H1 (cell line): ENCODE results near the gene DCLK1. TPM values are rescaled to one million over a fixed set of nuclear protein-coding genes. Genes with fewer than 3 reads are reported as not detected.

ENCODE experiments used
- CTCF ChIA-PET: fragments of 300-600 bp; sonication (Branson Sonifier 250); formaldehyde crosslinking; loops from one replicate; lab custom pipeline; 2021; ENCODE audit not compliant: partially characterized antibody; lab: Charles Lee
- POLR2A ChIA-PET: fragments of 300-600 bp; sonication (Branson Sonifier 250); formaldehyde crosslinking; loops from one replicate; lab custom pipeline; 2021; ENCODE audit warnings: inconsistent platforms; ENCODE audit not compliant: partially characterized antibody; lab: Charles Lee
- DNase-seq, 2 experiments: peaks; one replicate each; pipeline versions ENCODE4 v3.0.0 to v3.0.0-alpha.2; 2010 to 2022; ENCODE audit warnings: low spot score in 2 of 2, low read depth in 1 of 2, mixed read lengths in 1 of 2
- FAIRE-seq: peaks from 2 replicates; lab custom pipeline; 2011; peaks lifted over from hg19 to GRCh38; lab: Jason Lieb, UNC
- H2AFZ ChIP-seq: 2 replicates; pipeline ENCODE4 v1.8.1; 2012; ENCODE audit warnings: low read length, inconsistent platforms
- H2AK5ac ChIP-seq: 2 replicates; pipeline ENCODE4 v1.6.1; 2013; ENCODE audit warnings: low read depth, low read length
- H2BK120ac ChIP-seq: replicated peaks from 2 replicates; pipeline ENCODE3; 2013; ENCODE audit warnings: low read depth, low read length, inconsistent platforms
- H2BK12ac ChIP-seq: 2 replicates; pipeline ENCODE4 v1.6.1; 2013; ENCODE audit warnings: low read depth, low read length
- H2BK15ac ChIP-seq: 2 replicates; pipeline ENCODE4 v1.6.1; 2013; ENCODE audit warnings: low read length
- H2BK20ac ChIP-seq: 2 replicates; pipeline ENCODE4 v1.6.1; 2013; ENCODE audit warnings: low read length
- H2BK5ac ChIP-seq: 2 replicates; pipeline ENCODE4 v1.6.1; 2013; ENCODE audit warnings: low read depth, low read length
- H3K14ac ChIP-seq: 2 replicates; pipeline ENCODE4 v1.6.1; 2013; ENCODE audit warnings: inconsistent platforms; ENCODE audit not compliant: insufficient read length
- H3K18ac ChIP-seq: 2 replicates; pipeline ENCODE4 v1.6.1; 2013; ENCODE audit warnings: low read length; ENCODE audit errors: extremely low read depth
- H3K23ac ChIP-seq: 2 replicates; pipeline ENCODE4 v1.6.1; 2013; ENCODE audit warnings: inconsistent platforms; ENCODE audit not compliant: insufficient read length
- H3K23me2 ChIP-seq: 2 replicates; pipeline ENCODE4 v1.6.1; 2013; ENCODE audit warnings: low read depth, low read length
- H3K27ac ChIP-seq: 2 replicates; pipeline ENCODE4 v1.6.1; 2011; ENCODE audit warnings: low read depth, low read length, inconsistent platforms
- H3K27me3 ChIP-seq, 4 experiments: replicated peaks in 1 of 4; 1 replicate in 1 of 4; 2 replicates in 3 of 4; pipeline versions ENCODE4 v1.6.1 to v1.8.1; 2011 to 2013; ENCODE audit warnings: low read length in 3 of 4, mild to moderate bottlenecking in 3 of 4, inconsistent platforms in 2 of 4, mixed read lengths in 2 of 4, moderate library complexity in 1 of 4; ENCODE audit not compliant: control insufficient read depth in 3 of 4, insufficient read depth in 3 of 4; ENCODE audit errors: extremely low read depth in 1 of 4
- H3K36me3 ChIP-seq, 4 experiments: 2 replicates each; pipeline versions ENCODE4 v1.6.1 to v1.8.1; 2011 to 2013; ENCODE audit warnings: mild to moderate bottlenecking in 4 of 4, low read length in 3 of 4, moderate library complexity in 2 of 4, control low read depth in 1 of 4, inconsistent platforms in 1 of 4; ENCODE audit not compliant: insufficient read depth in 4 of 4, control insufficient read depth in 2 of 4
- H3K4ac ChIP-seq: replicated peaks from 2 replicates; pipeline ENCODE3; 2013; ENCODE audit warnings: low read length, low read depth, mixed read lengths, inconsistent platforms; ENCODE audit not compliant: insufficient read length
- H3K4me1 ChIP-seq, 4 experiments: replicated peaks in 1 of 4; 1 replicate in 1 of 4; 2 replicates in 3 of 4; pipeline versions ENCODE4 v1.6.1 to v1.8.1; 2011 to 2013; ENCODE audit warnings: low read length in 3 of 4, inconsistent platforms in 2 of 4, mixed read lengths in 1 of 4; ENCODE audit not compliant: insufficient read depth in 4 of 4, control insufficient read depth in 3 of 4
- H3K4me2 ChIP-seq, 2 experiments: 2 replicates each; pipeline versions ENCODE4 v1.6.1 to v1.8.1; 2011 to 2013; ENCODE audit warnings: low read depth in 2 of 2, low read length in 2 of 2, control low read depth in 1 of 2, inconsistent platforms in 1 of 2, mild to moderate bottlenecking in 1 of 2; ENCODE audit not compliant: insufficient read depth in 1 of 2
- H3K4me3 ChIP-seq, 4 experiments: fragments of 200-600, 300-600 bp in 1 of 4; sonication (generic), shearing (Covaris generic), sonication (Bioruptor Twin) in 1 of 4; 2 replicates each; pipeline versions ENCODE4 v1.5.1 to v1.8.1; 2011 to 2016; ENCODE audit warnings: low read length in 4 of 4, low read depth in 3 of 4, control low read depth in 2 of 4, inconsistent platforms in 2 of 4, mild to moderate bottlenecking in 2 of 4, mixed read lengths in 1 of 4, moderate library complexity in 1 of 4; ENCODE audit not compliant: insufficient read depth in 2 of 4; ENCODE audit errors: extremely low read depth in 1 of 4
- H3K56ac ChIP-seq: replicated peaks from 2 replicates; pipeline ENCODE3; 2013; ENCODE audit warnings: low read depth, mild to moderate bottlenecking, mixed read lengths, low read length, inconsistent platforms; ENCODE audit not compliant: insufficient read length
- H3K79me1 ChIP-seq: 2 replicates; pipeline ENCODE4 v1.6.1; 2013; ENCODE audit warnings: low read depth, low read length, control low read depth
- H3K79me2 ChIP-seq, 2 experiments: 2 replicates each; pipeline versions ENCODE4 v1.6.1 to v1.8.1; 2012 to 2013; ENCODE audit warnings: low read length in 2 of 2, mild to moderate bottlenecking in 2 of 2, inconsistent platforms in 1 of 2; ENCODE audit not compliant: insufficient read depth in 2 of 2, control insufficient read depth in 1 of 2
- H3K9ac ChIP-seq, 4 experiments: replicated peaks in 1 of 4; 1 replicate in 1 of 4; 2 replicates in 3 of 4; pipeline versions ENCODE4 v1.6.1 to v1.8.1; 2011 to 2013; ENCODE audit warnings: low read depth in 3 of 4, low read length in 3 of 4, control low read depth in 2 of 4, mild to moderate bottlenecking in 2 of 4, moderate library complexity in 2 of 4, inconsistent platforms in 1 of 4; ENCODE audit errors: extremely low read depth in 1 of 4
- H3K9me3 ChIP-seq, 2 experiments: 2 replicates each; pipeline versions ENCODE4 v1.6.1 to v1.8.1; 2012 to 2013; ENCODE audit warnings: mild to moderate bottlenecking in 2 of 2, moderate library complexity in 2 of 2, control low read depth in 1 of 2, inconsistent platforms in 1 of 2, low read depth in 1 of 2, low read length in 1 of 2, mixed read lengths in 1 of 2; ENCODE audit not compliant: insufficient read depth in 2 of 2
- H4K20me1 ChIP-seq, 2 experiments: replicated peaks in 1 of 2; 2 replicates each; pipeline versions ENCODE3 to v1.8.1; 2011 to 2013; ENCODE audit warnings: inconsistent platforms in 2 of 2, low read length in 2 of 2, mild to moderate bottlenecking in 1 of 2; ENCODE audit not compliant: insufficient read depth in 2 of 2, control insufficient read depth in 1 of 2
- H4K5ac ChIP-seq: 2 replicates; pipeline ENCODE4 v1.6.1; 2013; ENCODE audit warnings: low read length, low read depth, mixed read lengths, inconsistent platforms; ENCODE audit not compliant: insufficient read length
- H4K8ac ChIP-seq: 2 replicates; pipeline ENCODE4 v1.8.0; 2013; ENCODE audit warnings: mild to moderate bottlenecking, moderate library complexity, low read length, inconsistent platforms; ENCODE audit not compliant: insufficient read depth; ENCODE audit errors: extremely low read depth
- H4K91ac ChIP-seq: replicated peaks from 2 replicates; pipeline ENCODE3; 2013; ENCODE audit warnings: low read length, mixed read lengths, inconsistent platforms; ENCODE audit not compliant: insufficient read length
- BRCA1 ChIP-seq: IDR thresholded peaks from 2 replicates; pipeline ENCODE4 v1.6.1; 2012; ENCODE audit warnings: low read depth, low read length, improper control_type of control experiment
- EP300 ChIP-seq, 2 experiments: IDR thresholded peaks; 1 replicate in 1 of 2; 2 replicates in 1 of 2; pipeline ENCODE4 v1.6.1; 2011 to 2012; ENCODE audit warnings: low read depth in 2 of 2, low read length in 2 of 2, mild to moderate bottlenecking in 2 of 2, borderline replicate concordance in 1 of 2, inconsistent platforms in 1 of 2, moderate library complexity in 1 of 2
- FOSL1 ChIP-seq: IDR thresholded peaks from 2 replicates; pipeline ENCODE4 v1.6.1; 2011; ENCODE audit warnings: mild to moderate bottlenecking, low read depth, low read length, moderate library complexity; ENCODE audit not compliant: insufficient read depth
- MAFK ChIP-seq: IDR thresholded peaks from 2 replicates; pipeline ENCODE4 v1.6.1; 2012; ENCODE audit warnings: low read depth, mild to moderate bottlenecking, improper control_type of control experiment, low read length
- NRF1 ChIP-seq: IDR thresholded peaks from 2 replicates; pipeline ENCODE4 v1.6.1; 2011; ENCODE audit warnings: mild to moderate bottlenecking, low read depth, low read length, improper control_type of control experiment
- POLR2AphosphoS5 ChIP-seq: IDR thresholded peaks from 2 replicates; pipeline ENCODE4 v1.6.1; 2011; ENCODE audit warnings: low read depth, low read length
- POU5F1 ChIP-seq: IDR thresholded peaks from 2 replicates; pipeline ENCODE4 v1.6.1; 2011; ENCODE audit warnings: low read depth, mild to moderate bottlenecking, low read length, moderate library complexity
- RBBP5 ChIP-seq: IDR thresholded peaks from 2 replicates; pipeline ENCODE4 v1.7.1; 2012; ENCODE audit warnings: low read depth, mild to moderate bottlenecking, inconsistent platforms, low read length, moderate library complexity, borderline replicate concordance
- RNF2 ChIP-seq: fragments of 200-900, 300-1000 bp; sonication (generic); IDR thresholded peaks from 2 replicates; pipeline ENCODE4 v1.7.1; 2016; ENCODE audit warnings: borderline replicate concordance, low read depth, mild to moderate bottlenecking, antibody characterized with exemption, low read length; ENCODE audit not compliant: poor library complexity, severe bottlenecking; ENCODE audit errors: missing control alignments
- SAP30 ChIP-seq: fragments of 300-600 bp; sonication (generic); IDR thresholded peaks from 2 replicates; pipeline ENCODE4 v1.7.1; 2012; ENCODE audit warnings: low read length, moderate library complexity, mild to moderate bottlenecking, inconsistent platforms; ENCODE audit not compliant: insufficient read depth, insufficient replicate concordance
- SIRT6 ChIP-seq: IDR thresholded peaks from one replicate; pipeline ENCODE4 v1.7.1; 2012; ENCODE audit warnings: low read length, inconsistent platforms
- SP1 ChIP-seq: IDR thresholded peaks from 2 replicates; pipeline ENCODE4 v1.6.1; 2011; ENCODE audit warnings: low read depth, low read length
- SP2 ChIP-seq: IDR thresholded peaks from 2 replicates; pipeline ENCODE4 v1.6.1; 2012; ENCODE audit warnings: mild to moderate bottlenecking, low read length, inconsistent platforms
- SRF ChIP-seq: IDR thresholded peaks from 2 replicates; pipeline ENCODE4 v1.6.1; 2011; ENCODE audit warnings: mild to moderate bottlenecking, low read depth, low read length, moderate library complexity
- YY1 ChIP-seq: IDR thresholded peaks from 2 replicates; pipeline ENCODE4 v1.6.1; 2011; ENCODE audit warnings: low read depth, mild to moderate bottlenecking, low read length
- WGBS, 2 experiments: shearing (Covaris generic) in 1 of 2; methylation state at CpG; one replicate each; pipeline versions ENCODE4 v1.1.6 to v1.1.7; 2013 to 2015; ENCODE audit warnings: low lambda C conversion rate in 2 of 2, mixed read lengths in 2 of 2, inconsistent platforms in 1 of 2, low coverage in 1 of 2, missing lambda C conversion rate in 1 of 2; ENCODE audit not compliant: insufficient replicate concordance in 2 of 2, insufficient coverage in 1 of 2, insufficient read length in 1 of 2; ENCODE audit errors: extremely low coverage in 1 of 2, missing lambda C conversion rate in 1 of 2; 5-methylcytosine and 5-hydroxymethylcytosine counted together
- polyA plus RNA-seq, 7 experiments: library from polyadenylated mRNA; depleted of rRNA in 3 of 7; stranded (reverse) in 5 of 7; unstranded in 2 of 7; fragments of >200 nt in 5 of 7; fragments of 200-250 nt in 2 of 7; gene quantifications; 1 replicate in 5 of 7; 2 replicates in 1 of 7; 4 replicates in 1 of 7; pipeline versions ENCODE4 v1.2.1 to v1.2.3, GENCODE V29; 2011 to 2013; ENCODE audit warnings: missing spikeins in 2 of 7, mixed read lengths in 2 of 7
- total RNA-seq: library from RNA; stranded (reverse); fragmentation: NEBNext Ultra II Directional; extraction: Animal tissue kit (Norgen Biotek cat#: 25700); gene quantifications from 2 replicates; pipeline ENCODE4 v1.2.1, GENCODE V29; 2021

Gene DCLK1
- total and polyA plus RNA-seq, 2 of the 8 experiments (the other 6 are each of a cell fraction or from before 2014, with no cell fraction given) = 22.8 to 41.0 TPM

DNA sequence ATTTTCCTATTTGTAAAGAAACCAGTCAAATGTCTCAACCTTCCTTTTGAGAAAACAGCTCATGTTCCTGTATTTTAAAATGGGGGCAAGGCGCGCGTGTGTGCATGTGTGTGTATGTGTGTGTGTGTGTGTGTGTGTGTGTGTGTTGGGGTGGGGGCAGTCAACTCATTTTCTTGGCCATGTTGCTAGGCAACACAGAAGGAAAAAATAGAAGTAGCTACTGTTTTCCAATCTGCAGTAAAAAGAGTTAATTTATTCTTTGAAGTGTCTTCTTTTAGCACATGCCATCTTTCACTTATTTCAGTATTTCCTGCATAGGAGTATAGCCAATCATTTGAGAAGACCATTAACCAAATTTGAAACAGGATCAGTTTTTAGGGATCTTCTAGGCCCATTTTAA, 279.3 kb downstream of the DCLK1 start:
- H2BK15ac ChIP-seq = no peak overlapping the region
- no peak overlapping the region for H2BK120ac ChIP-seq
- ChIA-PET CTCF (interaction anchor here (0.8 to 2.0 kb wide), 10 partner anchors 11 to 346 kb away, joined by 3 to 9 read pairs (median 3); no protein-coding TSS in a partner anchor), POLR2A (no interaction called here)
- no peak overlapping the region for H2BK20ac ChIP-seq
- no peak overlapping the region for H3K4ac ChIP-seq
- no peak overlapping the region for H2BK12ac ChIP-seq
- no peak overlapping the region for H2BK5ac ChIP-seq
- FAIRE-seq (no peak), DNase-seq (no peak)
- H3K27ac ChIP-seq = no peak overlapping the region
- WGBS, 2 experiments = 100% methylated on average over 3 of the region's 3 CpGs; no CpG with 5 or more reads in 1 of the 2 experiments
- H4K8ac ChIP-seq = no peak overlapping the region
- H3K27me3 ChIP-seq = no peaks in the 10 kb centered on the region
- peaks cover 2% of the 10 kb centered on the region for H3K23me2 ChIP-seq
- H3K9ac ChIP-seq = no peak overlapping the region
- no peak overlapping the region for H3K4me2 ChIP-seq
- no peak overlapping the region for H2AFZ ChIP-seq
- peaks cover 2 to 20% (median 7%) of the 10 kb centered on the region in 4 experiments; a peak in 7 of 8 replicates for H3K36me3 ChIP-seq
- no peak overlapping the region for H3K23ac ChIP-seq
- H3K18ac ChIP-seq = no peak overlapping the region
- no peak overlapping the region for H4K5ac ChIP-seq
- no peak overlapping the region for H3K56ac ChIP-seq
- H3K4me1 ChIP-seq = peaks cover 7 to 30% (median 19%) of the 10 kb centered on the region in 4 experiments
- no peak overlapping the region for H3K4me3 ChIP-seq
- H3K9me3 ChIP-seq = no peaks in the 10 kb centered on the region
- no peak overlapping the region for H4K91ac ChIP-seq
- no peak overlapping the region for H2AK5ac ChIP-seq
- peaks cover 0 to 37% of the 10 kb centered on the region in 2 experiments; a peak in 2 of 4 replicates for H3K79me2 ChIP-seq
- H4K20me1 ChIP-seq = no peaks in the 10 kb centered on the region
- H3K14ac ChIP-seq = no peak overlapping the region
- peaks cover 5% of the 10 kb centered on the region; the same call in 1 of the 2 replicates for H3K79me1 ChIP-seq
- no peak for TF ChIP-seq SP1
- TF ChIP-seq SP2 = no peak
- no peak for TF ChIP-seq SAP30
- no peak for TF ChIP-seq MAFK
- no peak for TF ChIP-seq RBBP5
- TF ChIP-seq SRF = no peak
- TF ChIP-seq FOSL1 = no peak
- TF ChIP-seq POLR2AphosphoS5 = no peak
- no peak for TF ChIP-seq POU5F1
- no peak for TF ChIP-seq SIRT6
- no peak for TF ChIP-seq RNF2
- no peak for TF ChIP-seq NRF1
- TF ChIP-seq YY1 = no peak
- no peak for TF ChIP-seq BRCA1
- TF ChIP-seq EP300 (IDR thresholded peaks at IDR 0.05; ENCODE audit: borderline replicate concordance in 1 of 2, low read depth in 2 of 2, low read length in 2 of 2) = no peak
